NCI-H2107 (cell line): ENCODE results near the gene RAB1B.

ENCODE experiments used
- DNase-seq: peaks from one replicate; lab custom pipeline; 2025; lab: John Stamatoyannopoulos, UW

Gene RAB1B

GRCh38 chr11:66322732-66323427 is 54.4 kb downstream of the RAB1B start:
- no peak for DNase-seq

DNA sequence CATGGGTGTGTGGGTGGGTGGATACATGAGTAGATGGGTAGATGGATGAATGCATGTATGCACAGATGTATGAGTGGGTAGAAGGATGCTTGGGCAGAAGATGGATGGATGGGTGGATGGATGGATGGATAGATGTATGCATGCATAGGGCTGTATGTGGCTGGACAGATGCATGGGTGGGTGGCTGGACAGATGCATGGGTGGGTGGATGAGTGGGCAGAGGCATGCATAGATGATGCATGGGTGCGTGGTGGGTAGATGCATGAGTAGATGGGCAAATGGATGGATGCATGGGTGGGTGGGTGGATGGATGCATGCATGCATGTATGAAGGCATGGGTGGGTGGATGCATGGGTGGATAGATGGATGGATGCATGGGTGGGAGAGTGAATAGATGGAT is 55.2 kb downstream of the RAB1B start:
- DNase-seq = no peak

DNA sequence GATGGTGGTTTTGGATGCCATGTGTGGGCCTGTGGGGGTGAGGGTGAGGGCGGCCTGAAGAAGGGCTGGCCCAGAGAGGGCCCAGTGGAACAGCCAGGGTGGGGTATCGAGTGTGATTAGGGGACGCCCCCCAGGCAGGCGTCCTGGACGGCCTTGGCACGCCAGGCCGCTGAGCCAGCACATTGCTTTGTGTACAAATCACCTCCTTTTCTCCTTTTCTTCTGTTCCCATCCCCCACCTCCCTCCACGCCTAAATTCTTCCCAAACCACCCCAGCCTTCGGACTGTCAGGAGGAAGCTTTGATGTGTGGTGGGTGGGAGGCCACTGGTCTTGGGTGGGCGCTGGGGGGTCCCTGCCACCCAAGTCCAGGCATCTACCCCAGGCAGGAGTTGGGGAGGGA is 56.2 kb downstream of the RAB1B start:
- no peak for DNase-seq

GRCh38 chr11:66325263-66325671 is 56.8 kb downstream of the RAB1B start:
- no peak for DNase-seq

GRCh38 chr11:66326261-66327111 is 58.0 kb downstream of the RAB1B start:
- no peak for DNase-seq
